Embryonic facial prominence (tissue), 1 donor: Measurements from ENCODE around the gene IDUA.

Experiments
- DNase-seq: peaks from one replicate; pipeline ENCODE4 v3.0.0-alpha.2; 2016; ENCODE audit errors: extremely low spot score

Gene IDUA

GRCh38 chr4:1000686-1001260, 13.9 kb downstream of the IDUA start:
- DNase-seq = no peak

DNA sequence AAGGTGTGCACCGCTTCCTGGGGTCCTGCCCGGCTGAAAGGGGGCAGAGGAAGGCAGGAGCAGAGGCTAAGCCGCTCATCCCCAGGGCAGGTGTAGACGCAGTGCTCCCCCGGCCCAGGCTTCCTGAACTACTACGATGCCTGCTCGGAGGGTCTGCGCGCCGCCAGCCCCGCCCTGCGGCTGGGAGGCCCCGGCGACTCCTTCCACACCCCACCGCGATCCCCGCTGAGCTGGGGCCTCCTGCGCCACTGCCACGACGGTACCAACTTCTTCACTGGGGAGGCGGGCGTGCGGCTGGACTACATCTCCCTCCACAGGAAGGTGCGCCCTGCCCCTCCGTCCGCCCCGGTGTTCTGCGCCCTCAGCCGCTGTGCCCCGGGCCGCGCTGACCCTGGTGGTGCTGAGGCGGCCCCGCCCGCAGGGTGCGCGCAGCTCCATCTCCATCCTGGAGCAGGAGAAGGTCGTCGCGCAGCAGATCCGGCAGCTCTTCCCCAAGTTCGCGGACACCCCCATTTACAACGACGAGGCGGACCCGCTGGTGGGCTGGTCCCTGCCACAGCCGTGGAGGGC, 14.8 kb downstream of the IDUA start:
- DNase-seq = no peak

GRCh38 chr4:1002131-1002630, 15.3 kb downstream of the IDUA start:
- DNase-seq = no peak

GRCh38 chr4:1002631-1003251, 15.9 kb downstream of the IDUA start:
- no peak for DNase-seq

DNA sequence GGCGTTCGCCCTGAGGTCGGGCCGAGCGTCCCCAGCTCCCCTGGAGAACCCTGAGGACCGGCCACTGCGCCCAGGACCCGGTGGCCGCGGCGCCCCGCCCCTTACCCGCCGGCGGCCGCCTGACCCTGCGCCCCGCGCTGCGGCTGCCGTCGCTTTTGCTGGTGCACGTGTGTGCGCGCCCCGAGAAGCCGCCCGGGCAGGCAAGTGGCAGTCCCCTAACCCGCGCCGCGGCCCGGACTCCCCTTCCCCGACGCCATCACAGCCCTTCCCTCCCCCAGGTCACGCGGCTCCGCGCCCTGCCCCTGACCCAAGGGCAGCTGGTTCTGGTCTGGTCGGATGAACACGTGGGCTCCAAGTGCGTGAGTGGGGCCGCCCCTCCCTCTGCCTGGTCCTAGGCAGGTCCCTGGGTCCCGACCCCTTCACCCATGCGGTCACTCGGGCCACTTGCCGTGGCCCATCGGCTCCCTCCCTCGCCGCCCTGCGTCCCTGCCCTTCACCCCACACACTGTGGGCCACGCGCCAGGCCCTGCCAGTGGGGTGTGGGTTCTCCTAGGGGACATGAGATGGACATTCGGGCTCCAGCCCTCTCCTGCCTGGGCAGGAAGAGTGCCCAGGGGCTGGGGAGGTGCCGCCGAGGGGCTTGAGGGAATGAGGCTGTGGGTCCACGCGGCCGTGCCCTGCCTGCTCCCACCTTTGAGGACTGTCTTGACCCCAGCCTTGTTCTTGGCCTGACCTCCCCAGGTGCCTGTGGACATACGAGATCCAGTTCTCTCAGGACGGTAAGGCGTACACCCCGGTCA, 16.6 kb downstream of the IDUA start:
- DNase-seq = no peak

- DNase-seq = no peak
Measured at GRCh38 chr4:1004071-1004418, 17.2 kb downstream of the IDUA start.

GRCh38 chr4:1004557-1005485, 18.0 kb downstream of the IDUA start:
- no peak for DNase-seq

DNA sequence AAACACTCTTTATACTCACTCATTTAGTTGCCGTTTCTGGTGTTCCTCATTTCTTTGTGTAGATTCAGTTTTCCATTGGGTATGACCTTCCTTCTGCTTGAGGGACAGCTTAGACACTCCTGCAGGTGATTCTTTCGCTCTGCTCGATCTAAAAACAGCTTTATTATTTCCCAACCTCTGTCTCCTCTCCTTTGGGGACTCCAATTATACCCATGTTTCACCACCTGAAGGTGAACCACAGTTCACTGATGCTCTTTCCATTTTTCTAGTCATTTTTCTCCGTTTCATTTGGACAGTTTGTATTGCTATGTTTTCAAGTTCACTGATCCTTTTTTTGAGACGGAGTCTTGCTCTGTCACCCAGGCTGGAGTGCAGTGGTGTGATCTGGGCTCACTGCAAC, 20.0 kb downstream of the IDUA start:
- DNase-seq = no peak

DNA sequence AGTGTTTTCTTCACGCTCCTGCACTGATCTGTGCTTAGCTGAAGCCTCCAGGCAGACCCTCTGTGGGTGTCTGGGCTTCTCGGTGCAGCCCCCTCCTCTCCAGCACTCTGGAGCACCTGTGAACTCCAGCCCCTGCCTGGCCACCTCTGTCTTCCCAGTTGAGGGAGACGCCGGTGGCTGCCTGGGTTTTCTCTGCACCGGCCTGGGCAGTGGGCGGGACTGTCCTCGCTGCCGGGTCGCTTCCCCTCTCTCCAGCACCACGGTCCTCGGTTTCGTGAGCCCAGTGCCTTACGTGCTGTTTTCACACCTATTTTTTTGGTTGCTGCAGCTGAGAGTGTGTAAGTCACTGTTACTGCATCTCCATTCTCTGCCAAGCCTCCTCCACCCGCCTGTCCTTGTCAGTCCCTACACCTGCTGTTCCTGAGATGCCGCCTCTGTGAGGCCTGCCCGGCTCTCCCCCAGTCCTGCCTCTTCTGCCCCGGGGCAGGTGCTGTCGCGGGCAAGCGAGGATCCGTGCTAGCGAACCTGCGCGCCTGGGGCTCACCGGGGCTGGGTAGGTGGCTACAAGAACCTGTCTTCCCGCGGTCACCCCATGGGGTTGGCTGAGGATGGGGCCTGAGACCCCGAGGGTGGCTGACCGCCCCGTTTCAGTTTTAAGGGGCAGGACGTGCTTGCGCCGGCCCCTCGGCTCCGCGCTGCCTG, 22.1 kb downstream of the IDUA start:
- no peak for DNase-seq

DNA sequence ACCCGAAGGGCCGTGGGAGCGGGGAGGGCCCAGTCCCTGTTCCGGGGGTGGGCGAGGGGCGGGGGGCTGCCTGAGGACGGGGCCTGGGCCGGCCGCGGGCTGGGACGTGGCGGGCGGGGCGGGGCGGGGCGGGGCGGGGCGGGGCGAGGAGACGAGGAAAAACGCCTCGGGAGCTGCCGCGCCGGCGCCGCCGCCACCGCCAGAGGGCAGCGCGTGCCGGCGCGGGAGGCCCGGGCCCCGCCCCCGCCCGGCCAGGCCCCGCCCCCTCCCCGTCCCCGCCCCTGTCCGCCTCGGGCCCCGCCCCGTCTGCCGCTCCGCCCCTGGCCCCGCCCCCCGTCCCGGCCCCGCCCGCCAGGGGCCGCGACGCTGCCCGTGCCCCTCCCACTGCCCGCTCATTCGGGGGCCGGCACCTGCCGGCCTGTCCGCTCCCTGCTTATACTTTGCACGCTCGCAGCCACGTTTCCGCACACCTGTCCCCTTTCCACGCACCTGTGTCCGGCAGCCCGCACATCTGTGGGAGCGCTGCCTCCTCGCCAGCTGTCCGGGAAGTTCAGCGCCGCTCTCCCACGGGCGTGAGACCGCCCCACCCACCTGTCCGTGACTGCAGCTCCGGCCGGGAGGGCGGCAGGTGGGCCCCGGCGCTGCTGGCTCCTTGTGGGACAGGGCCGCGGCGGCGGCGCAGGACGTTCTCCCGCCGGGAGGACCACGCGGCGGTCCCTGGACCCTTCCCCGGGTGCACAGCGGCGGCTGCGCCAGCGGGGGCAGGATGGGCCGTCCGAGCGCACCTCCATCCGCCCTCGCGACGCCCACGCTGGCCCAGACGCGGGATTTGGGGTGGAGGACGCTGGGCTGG, 22.9 kb downstream of the IDUA start:
- peak; percentile 45 for DNase-seq

- no peak for DNase-seq
Measured at GRCh38 chr4:1010395-1011021, 23.7 kb downstream of the IDUA start.

- DNase-seq = peak; percentile 54
Measured at GRCh38 chr4:1011022-1011665, 24.3 kb downstream of the IDUA start, which contains the start of gene FGFRL1. TSS of gene FGFRL1 (plus strand) at chr4:1011626. CDS start at chr4:1012486, 860 bp downstream.

GRCh38 chr4:1011666-1012033, 24.8 kb downstream of the IDUA start:
- DNase-seq = no peak

GRCh38 chr4:1012034-1012739, 25.3 kb downstream of the IDUA start:
- DNase-seq = no peak

GRCh38 chr4:1013225-1014073, 26.6 kb downstream of the IDUA start:
- DNase-seq = no peak

GRCh38 chr4:1014291-1015167, 27.7 kb downstream of the IDUA start:
- no peak for DNase-seq
